Neutrophil (primary cell): ENCODE measurements around the gene CENPX.

Source experiments
- H3K27ac ChIP-seq: fragments of 200-600 bp; sonication (generic); 2 replicates; pipeline ENCODE4 v1.5.1; 2016; ENCODE audit warnings: mild to moderate bottlenecking, moderate library complexity
- H3K27me3 ChIP-seq: fragments of 200-600 bp; sonication (generic); 2 replicates; pipeline ENCODE4 v1.6.0; 2016; ENCODE audit warnings: mild to moderate bottlenecking
- H3K36me3 ChIP-seq: fragments of 200-600 bp; sonication (generic); 2 replicates; pipeline ENCODE4 v1.5.1; 2017
- H3K4me1 ChIP-seq, 2 experiments: fragments of 200-600 bp in 1 of 2; sonication (generic) in 1 of 2; 1 replicate in 1 of 2; 2 replicates in 1 of 2; pipeline versions ENCODE4 v1.5.1 to v1.6.1; 2013 to 2016; ENCODE audit warnings: low read depth in 1 of 2, low read length in 1 of 2, mild to moderate bottlenecking in 1 of 2, moderate library complexity in 1 of 2; ENCODE audit not compliant: control insufficient read depth in 1 of 2, insufficient read depth in 1 of 2
- H3K4me3 ChIP-seq, 2 experiments: fragments of 200-600 bp in 1 of 2; sonication (generic) in 1 of 2; 1 replicate in 1 of 2; 2 replicates in 1 of 2; pipeline ENCODE4 v1.5.1; 2013 to 2016; ENCODE audit warnings: low read depth in 1 of 2, low read length in 1 of 2, mild to moderate bottlenecking in 1 of 2, moderate library complexity in 1 of 2
- H3K9me3 ChIP-seq: fragments of 200-600 bp; sonication (generic); 2 replicates; pipeline ENCODE4 v1.5.1; 2016
- TF ChIP-seq, protein P1 (sequence below): fragments of 200-600 bp; sonication (generic); IDR thresholded peaks from 2 replicates; pipeline ENCODE4 v1.5.1; 2016; ENCODE audit warnings: antibody characterized with exemption

Gene CENPX

DNA sequence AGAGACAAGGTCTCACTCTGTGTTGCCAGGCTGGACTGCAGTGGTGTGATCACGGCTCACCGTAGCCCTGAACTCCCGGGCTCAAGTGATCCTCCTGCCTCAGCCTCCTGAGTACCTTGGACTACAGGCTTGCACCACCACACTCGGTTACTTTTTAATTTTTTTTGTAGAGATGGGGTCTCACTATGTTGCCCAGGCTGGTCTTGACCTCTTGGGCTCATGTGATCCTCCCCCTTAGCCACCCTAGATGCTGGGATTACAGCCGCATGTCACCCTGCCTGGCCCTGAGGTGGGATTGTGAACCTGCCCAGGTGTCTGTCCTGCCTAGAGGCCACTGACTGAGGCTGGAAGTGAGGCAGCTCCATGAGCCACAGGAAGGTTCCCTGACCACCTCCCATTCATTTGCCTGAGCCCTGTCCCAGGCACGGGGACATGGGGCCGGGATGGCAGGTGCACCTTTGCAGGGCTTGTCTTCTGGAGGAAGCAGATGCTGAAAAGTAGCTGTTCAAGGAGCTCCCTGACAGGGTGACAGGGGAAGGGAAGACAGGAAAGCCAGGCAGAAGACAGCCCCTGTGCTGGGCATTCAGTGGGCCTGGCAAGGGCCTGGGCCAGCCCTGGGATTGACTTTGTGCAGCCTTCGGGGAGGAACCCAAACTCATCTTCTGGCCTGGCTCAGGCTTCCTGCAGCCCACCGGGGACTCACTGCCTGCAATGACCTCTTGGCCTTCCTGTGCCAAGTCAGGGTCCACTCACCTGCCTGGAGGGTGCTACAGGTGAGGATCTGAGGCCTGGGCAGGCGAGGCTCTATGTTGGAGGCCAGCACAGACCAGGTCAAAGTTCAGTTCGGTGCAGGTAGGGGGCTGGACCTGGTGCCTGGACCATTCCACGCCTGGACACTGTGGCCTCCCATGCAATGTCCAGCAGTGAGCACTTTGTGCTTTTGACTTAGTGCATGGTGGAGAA, 53.5 kb downstream of the CENPX start:
- Histone ChIP-seq H3K36me3 (no peaks in the 10 kb centered on the region), H3K27me3 (peaks cover 61% of the 10 kb centered on the region), H3K4me1 (peaks cover 16 to 17% of the 10 kb centered on the region in 2 experiments), H3K4me3 (no peak overlapping the region), H3K27ac (no peak overlapping the region), H3K9me3 (no peaks in the 10 kb centered on the region)
- TF ChIP-seq, protein P1, sequence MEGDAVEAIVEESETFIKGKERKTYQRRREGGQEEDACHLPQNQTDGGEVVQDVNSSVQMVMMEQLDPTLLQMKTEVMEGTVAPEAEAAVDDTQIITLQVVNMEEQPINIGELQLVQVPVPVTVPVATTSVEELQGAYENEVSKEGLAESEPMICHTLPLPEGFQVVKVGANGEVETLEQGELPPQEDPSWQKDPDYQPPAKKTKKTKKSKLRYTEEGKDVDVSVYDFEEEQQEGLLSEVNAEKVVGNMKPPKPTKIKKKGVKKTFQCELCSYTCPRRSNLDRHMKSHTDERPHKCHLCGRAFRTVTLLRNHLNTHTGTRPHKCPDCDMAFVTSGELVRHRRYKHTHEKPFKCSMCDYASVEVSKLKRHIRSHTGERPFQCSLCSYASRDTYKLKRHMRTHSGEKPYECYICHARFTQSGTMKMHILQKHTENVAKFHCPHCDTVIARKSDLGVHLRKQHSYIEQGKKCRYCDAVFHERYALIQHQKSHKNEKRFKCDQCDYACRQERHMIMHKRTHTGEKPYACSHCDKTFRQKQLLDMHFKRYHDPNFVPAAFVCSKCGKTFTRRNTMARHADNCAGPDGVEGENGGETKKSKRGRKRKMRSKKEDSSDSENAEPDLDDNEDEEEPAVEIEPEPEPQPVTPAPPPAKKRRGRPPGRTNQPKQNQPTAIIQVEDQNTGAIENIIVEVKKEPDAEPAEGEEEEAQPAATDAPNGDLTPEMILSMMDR = no peak
